Mesenchymal stem cell (in vitro differentiated cells and primary cell): ENCODE data around the gene CRELD2.
A peak's percentile ranks its signal among the peaks of the same experiment; 100 is the strongest.

Experiments used
- DNase-seq: peaks from one replicate; pipeline ENCODE4 v3.0.0-alpha.2; 2013
- H2AFZ ChIP-seq: one replicate; pipeline ENCODE4 v1.6.1; 2013; ENCODE audit warnings: low read depth, mild to moderate bottlenecking, control low read depth, inconsistent platforms, low read length, moderate library complexity
- H2AK5ac ChIP-seq: 2 replicates; pipeline ENCODE4 v1.6.1; 2013; ENCODE audit warnings: low read length, moderate library complexity, mild to moderate bottlenecking, inconsistent platforms; ENCODE audit not compliant: severe bottlenecking
- H2BK120ac ChIP-seq: one replicate; pipeline ENCODE4 v1.6.1; 2013; ENCODE audit warnings: low read depth, mild to moderate bottlenecking, inconsistent platforms, low read length, moderate library complexity
- H2BK12ac ChIP-seq, 2 experiments: one replicate each; pipeline ENCODE4 v1.6.1; 2013; ENCODE audit warnings: inconsistent platforms in 2 of 2, low read length in 2 of 2, mild to moderate bottlenecking in 2 of 2, moderate library complexity in 2 of 2, control low read depth in 1 of 2
- H2BK15ac ChIP-seq: one replicate; pipeline ENCODE4 v1.6.1; 2013; ENCODE audit warnings: mild to moderate bottlenecking, low read depth, inconsistent platforms; ENCODE audit not compliant: poor library complexity, severe bottlenecking
- H2BK5ac ChIP-seq: 2 replicates; pipeline ENCODE4 v1.6.1; 2013; ENCODE audit warnings: low read depth, mild to moderate bottlenecking, low read length, control low read depth, inconsistent platforms; ENCODE audit not compliant: poor library complexity, severe bottlenecking
- H3K14ac ChIP-seq, 2 experiments: one replicate each; pipeline ENCODE4 v1.6.1; 2013; ENCODE audit warnings: inconsistent platforms in 2 of 2, low read length in 2 of 2, control low read depth in 1 of 2, mild to moderate bottlenecking in 1 of 2, moderate library complexity in 1 of 2
- H3K18ac ChIP-seq, 2 experiments: one replicate each; pipeline ENCODE4 v1.6.1; 2013; ENCODE audit warnings: inconsistent platforms in 2 of 2, low read length in 2 of 2, control low read depth in 1 of 2, low read depth in 1 of 2, mild to moderate bottlenecking in 1 of 2
- H3K23ac ChIP-seq, 2 experiments: one replicate each; pipeline ENCODE4 v1.6.1; 2013; ENCODE audit warnings: inconsistent platforms in 2 of 2, low read length in 2 of 2, mild to moderate bottlenecking in 2 of 2, moderate library complexity in 2 of 2, control low read depth in 1 of 2
- H3K27ac ChIP-seq: 2 replicates; pipeline ENCODE4 v1.5.1; 2013; ENCODE audit warnings: mild to moderate bottlenecking, moderate library complexity, low read length, control low read depth, inconsistent platforms; ENCODE audit not compliant: poor library complexity, severe bottlenecking
- H3K27me3 ChIP-seq, 2 experiments: 2 replicates each; pipeline versions ENCODE4 v1.6.1 to v1.7.0; 2013; ENCODE audit warnings: low read length in 2 of 2, mild to moderate bottlenecking in 2 of 2, moderate library complexity in 2 of 2, control low read depth in 1 of 2, inconsistent platforms in 1 of 2; ENCODE audit not compliant: control insufficient read depth in 1 of 2, insufficient read depth in 1 of 2
- H3K36me3 ChIP-seq, 2 experiments: 2 replicates each; pipeline versions ENCODE4 v1.6.1 to v1.7.0; 2013; ENCODE audit warnings: low read length in 2 of 2, control low read depth in 1 of 2, inconsistent platforms in 1 of 2, low read depth in 1 of 2, mild to moderate bottlenecking in 1 of 2; ENCODE audit not compliant: insufficient read depth in 2 of 2, control insufficient read depth in 1 of 2
- H3K4ac ChIP-seq, 2 experiments: one replicate each; pipeline ENCODE4 v1.6.1; 2013; ENCODE audit warnings: inconsistent platforms in 2 of 2, low read length in 2 of 2, mild to moderate bottlenecking in 2 of 2, moderate library complexity in 2 of 2, control low read depth in 1 of 2, low read depth in 1 of 2
- H3K4me1 ChIP-seq: 2 replicates; pipeline ENCODE4 v1.6.1; 2013; ENCODE audit warnings: low read depth, low read length, control low read depth; ENCODE audit not compliant: control insufficient read depth, insufficient read depth
- H3K4me2 ChIP-seq: 2 replicates; pipeline ENCODE4 v1.6.1; 2013; ENCODE audit warnings: low read length, mild to moderate bottlenecking, inconsistent platforms; ENCODE audit not compliant: poor library complexity, severe bottlenecking
- H3K4me3 ChIP-seq, 2 experiments: 2 replicates each; pipeline versions ENCODE4 v1.5.1 to v1.7.0; 2013; ENCODE audit warnings: low read length in 2 of 2, mild to moderate bottlenecking in 2 of 2, control low read depth in 1 of 2, low read depth in 1 of 2; ENCODE audit not compliant: insufficient read depth in 1 of 2
- H3K79me1 ChIP-seq: replicated peaks from 2 replicates; pipeline ENCODE4 v1.6.1; 2013; ENCODE audit warnings: mild to moderate bottlenecking, control low read depth, low read length, inconsistent platforms; ENCODE audit not compliant: poor library complexity, severe bottlenecking
- H3K9ac ChIP-seq: 2 replicates; pipeline ENCODE4 v1.7.0; 2013; ENCODE audit warnings: mild to moderate bottlenecking, low read length, moderate library complexity
- H3K9me3 ChIP-seq: 2 replicates; pipeline ENCODE4 v1.7.0; 2013; ENCODE audit warnings: mild to moderate bottlenecking, low read length; ENCODE audit not compliant: control insufficient read depth
- H4K8ac ChIP-seq: one replicate; pipeline ENCODE4 v1.6.1; 2013; ENCODE audit warnings: inconsistent platforms, mild to moderate bottlenecking, low read length, moderate library complexity
- H4K91ac ChIP-seq: one replicate; pipeline ENCODE4 v1.6.1; 2013; ENCODE audit warnings: mild to moderate bottlenecking, low read length, inconsistent platforms
- WGBS: methylation state at CpG from one replicate; pipeline ENCODE4 v1.1.7; 2013; ENCODE audit warnings: mixed read lengths; 5-methylcytosine and 5-hydroxymethylcytosine counted together

The CRELD2 gene

GRCh38 chr22:49885281-49885680 lies 33.2 kb upstream of the CRELD2 start:
- no peak overlapping the region for H4K8ac ChIP-seq
- no peak overlapping the region for H3K9ac ChIP-seq

GRCh38 chr22:49885881-49886280 lies 32.6 kb upstream of the CRELD2 start:
- H2AFZ ChIP-seq: no peak overlapping the region
- H4K91ac ChIP-seq: no peak overlapping the region
- H3K23ac ChIP-seq: no peak overlapping the region
- H3K4me2 ChIP-seq: no peak overlapping the region
- H3K14ac ChIP-seq: no peak overlapping the region
- WGBS: 98% methylated on average over 35 of the region's 35 CpGs
- H3K79me1 ChIP-seq: peaks cover 71% of the 10 kb centered on the region
- peaks cover 8% of the 10 kb centered on the region for H3K9me3 ChIP-seq
- no peaks in the 10 kb centered on the region for H3K27me3 ChIP-seq
- no peak overlapping the region for H3K4ac ChIP-seq
- H3K9ac ChIP-seq: no peak overlapping the region
- H3K18ac ChIP-seq: no peak overlapping the region
- no peak overlapping the region for H2BK5ac ChIP-seq
- H2BK15ac ChIP-seq: no peak overlapping the region
- no peak overlapping the region for H3K4me3 ChIP-seq
- no peak overlapping the region for H2AK5ac ChIP-seq
- peak overlapping the region in 1 of 2 experiments; percentile 12 for H2BK12ac ChIP-seq
- DNase-seq: no peak
- no peak overlapping the region for H4K8ac ChIP-seq
- H3K27ac ChIP-seq: no peak overlapping the region
- H2BK120ac ChIP-seq: no peak overlapping the region
- peaks cover 58 to 69% of the 10 kb centered on the region in 2 experiments for H3K36me3 ChIP-seq
- peaks cover 5% of the 10 kb centered on the region for H3K4me1 ChIP-seq

More at GRCh38 chr22:49885281-49885680, 33.2 kb upstream of the CRELD2 start:
- no peaks in the 10 kb centered on the region for H3K27me3 ChIP-seq
- no peak overlapping the region for H2AFZ ChIP-seq
- peaks cover 7% of the 10 kb centered on the region for H3K4me1 ChIP-seq
- H2BK5ac ChIP-seq: no peak overlapping the region
- no peak overlapping the region for H3K23ac ChIP-seq
- no peak overlapping the region for H3K14ac ChIP-seq
- no peak overlapping the region for H2BK15ac ChIP-seq
- DNase-seq: no peak
- no peak overlapping the region for H3K4ac ChIP-seq
- no peak overlapping the region for H3K18ac ChIP-seq
- peaks cover 69% of the 10 kb centered on the region for H3K79me1 ChIP-seq
- no peak overlapping the region for H3K27ac ChIP-seq
- H2BK120ac ChIP-seq: no peak overlapping the region
- no peak overlapping the region for H2AK5ac ChIP-seq
- no peak overlapping the region for H3K4me2 ChIP-seq
- peaks cover 8% of the 10 kb centered on the region for H3K9me3 ChIP-seq
- peaks cover 54 to 66% of the 10 kb centered on the region in 2 experiments for H3K36me3 ChIP-seq
- H4K91ac ChIP-seq: no peak overlapping the region
- no peak overlapping the region for H3K4me3 ChIP-seq
- no peak overlapping the region for H2BK12ac ChIP-seq
- WGBS: 98% methylated on average over 17 of the region's 17 CpGs

GRCh38 chr22:49886346-49887063 lies 31.9 kb upstream of the CRELD2 start:
- Histone ChIP-seq H3K36me3 (peaks cover 59 to 76% of the 10 kb centered on the region in 2 experiments), H3K18ac (no peak overlapping the region), H3K23ac (no peak overlapping the region), H3K4me3 (no peak overlapping the region), H3K27me3 (no peaks in the 10 kb centered on the region), H2AFZ (no peak overlapping the region), H4K8ac (no peak overlapping the region), H2BK15ac (no peak overlapping the region), H2BK120ac (no peak overlapping the region), H2AK5ac (no peak overlapping the region), H3K27ac (no peak overlapping the region), H2BK5ac (no peak overlapping the region), H3K4me2 (no peak overlapping the region), H3K9me3 (peaks cover 8% of the 10 kb centered on the region), H3K4me1 (peaks cover 5% of the 10 kb centered on the region), H3K4ac (no peak overlapping the region), H4K91ac (no peak overlapping the region), H3K14ac (no peak overlapping the region), H3K9ac (no peak overlapping the region), H2BK12ac (no peak overlapping the region), H3K79me1 (peaks cover 70% of the 10 kb centered on the region)
- WGBS: 98% methylated on average over 41 of the region's 41 CpGs
- DNase-seq: no peak

GRCh38 chr22:49887064-49887451 lies 31.4 kb upstream of the CRELD2 start:
- Histone ChIP-seq H2AFZ (no peak overlapping the region), H2BK12ac (no peak overlapping the region), H3K4ac (no peak overlapping the region), H3K79me1 (peaks cover 66% of the 10 kb centered on the region), H2BK15ac (no peak overlapping the region), H3K4me2 (no peak overlapping the region), H3K27me3 (no peaks in the 10 kb centered on the region), H3K23ac (no peak overlapping the region), H3K27ac (no peak overlapping the region), H3K9me3 (peaks cover 8% of the 10 kb centered on the region), H3K18ac (no peak overlapping the region), H3K14ac (no peak overlapping the region), H3K4me1 (peaks cover 5% of the 10 kb centered on the region), H3K36me3 (peaks cover 57 to 76% of the 10 kb centered on the region in 2 experiments), H3K9ac (no peak overlapping the region), H3K4me3 (no peak overlapping the region), H2BK120ac (no peak overlapping the region), H4K8ac (no peak overlapping the region), H2AK5ac (no peak overlapping the region), H4K91ac (no peak overlapping the region), H2BK5ac (no peak overlapping the region)
- DNase-seq: no peak
- WGBS: over 99% methylated on average over 13 of the region's 14 CpGs
